HL-60 (cell line): ENCODE measurements around the gene FBXL7.

Experiments used
- DNase-seq, 2 experiments: peaks; one replicate each; pipeline ENCODE4 v3.0.0-alpha.2; 2010 to 2020; ENCODE audit warnings: low read depth in 1 of 2, low spot score in 1 of 2
- H3K27ac ChIP-seq: fragments of 250-450 bp; sonication (Bioruptor Pico); replicated peaks from 2 replicates; pipeline ENCODE4 v1.5.1; 2020; ENCODE audit warnings: mild to moderate bottlenecking, moderate library complexity
- H3K27me3 ChIP-seq: fragments of 250-450 bp; sonication (Bioruptor Pico); 2 replicates; pipeline ENCODE4 v1.5.1; 2021; ENCODE audit warnings: mild to moderate bottlenecking, moderate library complexity; ENCODE audit not compliant: insufficient read depth, poor library complexity, severe bottlenecking
- H3K4me3 ChIP-seq: replicated peaks from 2 replicates; pipeline ENCODE4 v1.5.1; 2011; ENCODE audit warnings: mild to moderate bottlenecking, control low read depth, low read length; ENCODE audit not compliant: insufficient read depth
- GABPA ChIP-seq: IDR thresholded peaks from 2 replicates; pipeline ENCODE4 v1.6.1; 2012; ENCODE audit warnings: low read depth
- POLR2AphosphoS5 ChIP-seq: IDR thresholded peaks from 2 replicates; pipeline ENCODE4 v1.6.1; 2012; ENCODE audit warnings: low read depth
- SPI1 ChIP-seq: IDR thresholded peaks from 2 replicates; pipeline ENCODE4 v1.6.1; 2012; ENCODE audit warnings: low read depth, mild to moderate bottlenecking, borderline replicate concordance
- TF ChIP-seq, protein P1 (sequence below): IDR thresholded peaks from one replicate; pipeline ENCODE4 v1.5.1; 2011; ENCODE audit warnings: low read length, control low read depth, inconsistent platforms; ENCODE audit not compliant: insufficient read depth
- TF ChIP-seq, protein P2 (sequence below): IDR thresholded peaks from 2 replicates; pipeline ENCODE4 v1.6.1; 2012; ENCODE audit warnings: low read depth; ENCODE audit not compliant: insufficient replicate concordance

Gene FBXL7

DNA sequence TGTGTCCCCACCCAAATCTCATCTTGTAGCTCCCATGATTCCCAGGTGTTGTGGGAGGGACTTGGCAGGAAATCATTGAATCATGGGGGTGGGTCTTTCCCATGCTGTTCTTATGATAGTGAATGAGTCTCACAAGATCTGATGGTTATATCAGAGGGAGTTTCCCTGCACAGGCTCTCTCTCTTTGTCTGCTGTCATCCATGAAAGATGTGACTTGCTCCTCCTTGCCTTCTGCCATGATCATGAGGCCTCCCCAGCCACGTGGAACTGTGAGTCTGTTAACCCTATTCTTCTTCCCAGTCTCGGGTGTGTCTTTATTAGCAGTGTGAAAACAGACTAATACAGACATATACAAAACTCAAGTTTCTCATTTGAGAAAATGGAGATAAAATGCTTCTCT lies 139.3 kb downstream of the FBXL7 start:
- TF ChIP-seq SPI1 (no peak), POLR2AphosphoS5 (no peak), GABPA (no peak)
- TF ChIP-seq, protein P1, sequence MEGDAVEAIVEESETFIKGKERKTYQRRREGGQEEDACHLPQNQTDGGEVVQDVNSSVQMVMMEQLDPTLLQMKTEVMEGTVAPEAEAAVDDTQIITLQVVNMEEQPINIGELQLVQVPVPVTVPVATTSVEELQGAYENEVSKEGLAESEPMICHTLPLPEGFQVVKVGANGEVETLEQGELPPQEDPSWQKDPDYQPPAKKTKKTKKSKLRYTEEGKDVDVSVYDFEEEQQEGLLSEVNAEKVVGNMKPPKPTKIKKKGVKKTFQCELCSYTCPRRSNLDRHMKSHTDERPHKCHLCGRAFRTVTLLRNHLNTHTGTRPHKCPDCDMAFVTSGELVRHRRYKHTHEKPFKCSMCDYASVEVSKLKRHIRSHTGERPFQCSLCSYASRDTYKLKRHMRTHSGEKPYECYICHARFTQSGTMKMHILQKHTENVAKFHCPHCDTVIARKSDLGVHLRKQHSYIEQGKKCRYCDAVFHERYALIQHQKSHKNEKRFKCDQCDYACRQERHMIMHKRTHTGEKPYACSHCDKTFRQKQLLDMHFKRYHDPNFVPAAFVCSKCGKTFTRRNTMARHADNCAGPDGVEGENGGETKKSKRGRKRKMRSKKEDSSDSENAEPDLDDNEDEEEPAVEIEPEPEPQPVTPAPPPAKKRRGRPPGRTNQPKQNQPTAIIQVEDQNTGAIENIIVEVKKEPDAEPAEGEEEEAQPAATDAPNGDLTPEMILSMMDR = no peak
- TF ChIP-seq, protein P2, sequence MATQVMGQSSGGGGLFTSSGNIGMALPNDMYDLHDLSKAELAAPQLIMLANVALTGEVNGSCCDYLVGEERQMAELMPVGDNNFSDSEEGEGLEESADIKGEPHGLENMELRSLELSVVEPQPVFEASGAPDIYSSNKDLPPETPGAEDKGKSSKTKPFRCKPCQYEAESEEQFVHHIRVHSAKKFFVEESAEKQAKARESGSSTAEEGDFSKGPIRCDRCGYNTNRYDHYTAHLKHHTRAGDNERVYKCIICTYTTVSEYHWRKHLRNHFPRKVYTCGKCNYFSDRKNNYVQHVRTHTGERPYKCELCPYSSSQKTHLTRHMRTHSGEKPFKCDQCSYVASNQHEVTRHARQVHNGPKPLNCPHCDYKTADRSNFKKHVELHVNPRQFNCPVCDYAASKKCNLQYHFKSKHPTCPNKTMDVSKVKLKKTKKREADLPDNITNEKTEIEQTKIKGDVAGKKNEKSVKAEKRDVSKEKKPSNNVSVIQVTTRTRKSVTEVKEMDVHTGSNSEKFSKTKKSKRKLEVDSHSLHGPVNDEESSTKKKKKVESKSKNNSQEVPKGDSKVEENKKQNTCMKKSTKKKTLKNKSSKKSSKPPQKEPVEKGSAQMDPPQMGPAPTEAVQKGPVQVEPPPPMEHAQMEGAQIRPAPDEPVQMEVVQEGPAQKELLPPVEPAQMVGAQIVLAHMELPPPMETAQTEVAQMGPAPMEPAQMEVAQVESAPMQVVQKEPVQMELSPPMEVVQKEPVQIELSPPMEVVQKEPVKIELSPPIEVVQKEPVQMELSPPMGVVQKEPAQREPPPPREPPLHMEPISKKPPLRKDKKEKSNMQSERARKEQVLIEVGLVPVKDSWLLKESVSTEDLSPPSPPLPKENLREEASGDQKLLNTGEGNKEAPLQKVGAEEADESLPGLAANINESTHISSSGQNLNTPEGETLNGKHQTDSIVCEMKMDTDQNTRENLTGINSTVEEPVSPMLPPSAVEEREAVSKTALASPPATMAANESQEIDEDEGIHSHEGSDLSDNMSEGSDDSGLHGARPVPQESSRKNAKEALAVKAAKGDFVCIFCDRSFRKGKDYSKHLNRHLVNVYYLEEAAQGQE = no peak
- no peak for DNase-seq
- Histone ChIP-seq H3K27me3 (no peaks in the 10 kb centered on the region), H3K4me3 (no peak overlapping the region), H3K27ac (no peak overlapping the region)

DNA sequence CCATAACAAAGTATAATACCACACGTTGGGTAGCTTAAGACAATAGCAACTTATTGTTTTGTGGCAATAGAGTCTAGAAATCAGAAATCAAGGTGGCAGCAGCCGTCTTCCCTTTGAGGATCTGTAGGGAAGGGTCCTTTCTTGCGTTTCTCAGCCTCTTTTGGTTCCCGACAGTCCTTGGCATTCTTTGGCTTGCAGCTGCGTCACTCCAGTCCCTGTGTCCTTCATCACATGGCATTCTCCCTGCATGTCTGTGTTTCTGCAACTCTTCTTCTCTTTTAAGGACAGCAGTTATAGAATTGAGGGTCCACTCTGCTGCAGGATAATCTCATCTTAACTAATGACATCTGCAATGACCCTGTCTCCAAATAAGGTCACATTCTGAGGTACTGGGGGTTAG lies 140.1 kb downstream of the FBXL7 start:
- DNase-seq = no peak
- TF ChIP-seq SPI1 = no peak
- TF ChIP-seq, protein P1 = no peak
- TF ChIP-seq POLR2AphosphoS5 = no peak
- TF ChIP-seq, protein P2 = no peak
- no peak for TF ChIP-seq GABPA
- Histone ChIP-seq H3K4me3 (no peak overlapping the region), H3K27me3 (no peaks in the 10 kb centered on the region), H3K27ac (no peak overlapping the region)

DNA sequence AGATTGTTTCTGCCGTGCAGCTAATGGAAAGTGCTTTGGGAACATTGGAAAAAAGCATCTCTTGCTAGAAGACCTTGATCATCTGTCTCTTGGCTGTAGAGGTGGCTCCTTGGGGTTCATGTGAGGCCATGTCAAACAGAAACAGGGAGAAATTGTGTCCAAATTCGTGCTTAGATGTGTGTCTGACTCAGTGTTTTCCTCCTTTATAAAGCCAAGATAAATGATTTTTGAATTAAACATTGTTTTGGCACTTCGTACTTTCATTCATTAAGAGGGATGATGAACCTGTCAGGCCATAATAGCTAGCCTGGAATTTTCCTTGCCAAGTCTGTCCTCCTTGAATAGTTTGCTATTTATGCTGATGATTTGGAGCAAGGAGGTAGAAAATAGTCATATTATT lies 143.8 kb downstream of the FBXL7 start:
- Histone ChIP-seq H3K4me3 (no peak overlapping the region), H3K27ac (no peak overlapping the region), H3K27me3 (no peaks in the 10 kb centered on the region)
- TF ChIP-seq GABPA = no peak
- TF ChIP-seq SPI1 = no peak
- TF ChIP-seq, protein P2 = no peak
- no peak for TF ChIP-seq POLR2AphosphoS5
- TF ChIP-seq, protein P1 = no peak
- no peak for DNase-seq
